Activated naive CD8-positive, alpha-beta T cell treated with anti-CD3 and anti-CD28 coated beads, Interleukin-2, amount 50 U/mL, for 16 hours (primary cell): ENCODE results near the gene CCDC28A.

Source experiments
- DNase-seq: peaks from one replicate; pipeline ENCODE4 v3.0.0-alpha.2; 2020; ENCODE audit warnings: low read depth, low spot score

CCDC28A gene

GRCh38 chr6:138795809-138796603, 22.4 kb downstream of the CCDC28A start, which contains the start of gene ECT2L:
Gene ECT2L (plus strand): TSS chr6:138796087. CDS start chr6:138813275, 17,188 bp downstream.
- DNase-seq: no peak

- DNase-seq: no peak
Observed at GRCh38 chr6:138796771-138797170, 23.2 kb downstream of the CCDC28A start.

GRCh38 chr6:138797806-138798446, 24.4 kb downstream of the CCDC28A start:
- DNase-seq: no peak

- no peak for DNase-seq
Observed at GRCh38 chr6:138800377-138801150, 27.0 kb downstream of the CCDC28A start.

- DNase-seq: no peak
Observed at GRCh38 chr6:138803331-138803730, 29.8 kb downstream of the CCDC28A start.

- DNase-seq: no peak
Observed at GRCh38 chr6:138803861-138804260, 30.3 kb downstream of the CCDC28A start.

GRCh38 chr6:138805016-138805765, 31.6 kb downstream of the CCDC28A start:
- DNase-seq: no peak

- no peak for DNase-seq
Observed at GRCh38 chr6:138806889-138807288, 33.3 kb downstream of the CCDC28A start.

- DNase-seq: no peak
Observed at GRCh38 chr6:138809677-138810076, 36.1 kb downstream of the CCDC28A start.

- DNase-seq: no peak
Observed at GRCh38 chr6:138811866-138812265, 38.3 kb downstream of the CCDC28A start.

GRCh38 chr6:138814179-138814834, 40.7 kb downstream of the CCDC28A start:
- DNase-seq: no peak

GRCh38 chr6:138815221-138815620, 41.7 kb downstream of the CCDC28A start:
- DNase-seq: no peak

GRCh38 chr6:138815797-138816528, 42.4 kb downstream of the CCDC28A start:
- DNase-seq: no peak

- DNase-seq: no peak
Observed at GRCh38 chr6:138817799-138818198, 44.2 kb downstream of the CCDC28A start.

- no peak for DNase-seq
Observed at GRCh38 chr6:138818496-138819194, 45.1 kb downstream of the CCDC28A start.

- no peak for DNase-seq
Observed at GRCh38 chr6:138821519-138821918, 48.0 kb downstream of the CCDC28A start.

- no peak for DNase-seq
Observed at GRCh38 chr6:138824482-138825144, 51.0 kb downstream of the CCDC28A start.

- DNase-seq: no peak
Observed at GRCh38 chr6:138830248-138830647, 56.7 kb downstream of the CCDC28A start.

GRCh38 chr6:138832182-138832581, 58.6 kb downstream of the CCDC28A start:
- no peak for DNase-seq
